ENCODE data around the gene GSK3B. TPM values are rescaled to one million over a fixed set of nuclear protein-coding genes. Genes with fewer than 3 reads are reported as not detected.

GSK3B gene
- total and polyA plus RNA-seq, 8 donors: 4.4 to 20.7 (median 11.2) TPM

DNA sequence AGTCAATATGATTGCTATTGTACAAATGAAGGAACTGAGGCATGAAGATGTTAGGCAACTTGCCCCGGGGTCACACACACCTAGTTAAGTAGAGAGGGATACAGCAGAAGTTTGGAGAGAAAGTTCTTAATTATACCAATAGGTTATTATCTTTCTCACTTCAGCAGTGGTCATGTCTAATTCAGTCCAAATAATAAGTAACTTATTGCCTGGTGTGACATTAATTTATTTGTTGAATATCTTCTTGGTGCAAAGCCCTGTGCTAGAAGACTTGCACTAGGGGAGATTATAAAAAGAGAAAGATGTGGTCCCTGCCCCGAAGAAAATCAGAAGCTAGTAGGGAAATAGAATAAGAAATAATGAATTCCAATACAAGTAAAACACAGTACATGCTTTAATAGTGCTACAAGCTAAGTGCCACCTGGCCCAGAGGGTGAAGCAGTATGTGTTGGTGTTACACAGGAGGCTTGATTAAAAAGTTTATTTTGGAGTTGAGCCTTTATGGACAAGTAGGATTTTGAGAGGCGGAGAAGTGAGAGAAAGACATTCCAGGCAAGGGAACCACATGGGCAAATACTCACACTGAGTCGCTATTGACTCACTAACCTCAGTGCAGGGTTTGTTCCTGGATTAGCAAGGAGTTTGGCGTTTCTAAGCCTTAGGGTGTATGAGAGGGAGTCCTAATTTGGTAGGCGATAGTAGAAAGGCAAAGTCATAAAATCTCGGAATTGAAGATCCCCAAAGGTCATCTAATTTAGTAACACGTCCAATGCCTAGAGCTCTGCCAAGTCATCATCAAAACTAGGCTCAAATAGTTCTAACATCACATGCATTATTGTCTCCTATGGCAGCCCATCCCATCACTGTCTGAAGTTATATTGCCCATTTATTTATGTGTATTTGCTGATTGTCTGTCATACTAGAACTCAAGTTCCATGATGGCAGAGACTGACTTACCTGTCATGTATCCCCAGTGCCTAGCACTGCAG, 19.2 kb upstream of the GSK3B start:
- Histone ChIP-seq H3K4me3 (no peak overlapping the region), H3K4me1 (peaks cover 7 to 14% (median 13%) of the 10 kb centered on the region in 3 donors), H3K36me3 (no peaks in the 10 kb centered on the region), H3K27me3 (no peaks in the 10 kb centered on the region), H3K9me3 (no peaks in the 10 kb centered on the region), H3K27ac (peak overlapping the region in 2 of 4 donors; percentile 19 to 57)
- intact Hi-C loops (cut with DNase I): no loop called here
- TF ChIP-seq, protein P1, sequence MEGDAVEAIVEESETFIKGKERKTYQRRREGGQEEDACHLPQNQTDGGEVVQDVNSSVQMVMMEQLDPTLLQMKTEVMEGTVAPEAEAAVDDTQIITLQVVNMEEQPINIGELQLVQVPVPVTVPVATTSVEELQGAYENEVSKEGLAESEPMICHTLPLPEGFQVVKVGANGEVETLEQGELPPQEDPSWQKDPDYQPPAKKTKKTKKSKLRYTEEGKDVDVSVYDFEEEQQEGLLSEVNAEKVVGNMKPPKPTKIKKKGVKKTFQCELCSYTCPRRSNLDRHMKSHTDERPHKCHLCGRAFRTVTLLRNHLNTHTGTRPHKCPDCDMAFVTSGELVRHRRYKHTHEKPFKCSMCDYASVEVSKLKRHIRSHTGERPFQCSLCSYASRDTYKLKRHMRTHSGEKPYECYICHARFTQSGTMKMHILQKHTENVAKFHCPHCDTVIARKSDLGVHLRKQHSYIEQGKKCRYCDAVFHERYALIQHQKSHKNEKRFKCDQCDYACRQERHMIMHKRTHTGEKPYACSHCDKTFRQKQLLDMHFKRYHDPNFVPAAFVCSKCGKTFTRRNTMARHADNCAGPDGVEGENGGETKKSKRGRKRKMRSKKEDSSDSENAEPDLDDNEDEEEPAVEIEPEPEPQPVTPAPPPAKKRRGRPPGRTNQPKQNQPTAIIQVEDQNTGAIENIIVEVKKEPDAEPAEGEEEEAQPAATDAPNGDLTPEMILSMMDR (IDR thresholded peaks at IDR 0.05): no peak
- ATAC-seq (peak; percentile 90 to 97 (median 94)), FAIRE-seq (no peak), DNase-seq (peak in 3 of 6 donors; percentile 20 to 46 (median 28))
- WGBS, 2 donors: 45 to 50% methylated on average over 8 of the region's 8 CpGs

DNA sequence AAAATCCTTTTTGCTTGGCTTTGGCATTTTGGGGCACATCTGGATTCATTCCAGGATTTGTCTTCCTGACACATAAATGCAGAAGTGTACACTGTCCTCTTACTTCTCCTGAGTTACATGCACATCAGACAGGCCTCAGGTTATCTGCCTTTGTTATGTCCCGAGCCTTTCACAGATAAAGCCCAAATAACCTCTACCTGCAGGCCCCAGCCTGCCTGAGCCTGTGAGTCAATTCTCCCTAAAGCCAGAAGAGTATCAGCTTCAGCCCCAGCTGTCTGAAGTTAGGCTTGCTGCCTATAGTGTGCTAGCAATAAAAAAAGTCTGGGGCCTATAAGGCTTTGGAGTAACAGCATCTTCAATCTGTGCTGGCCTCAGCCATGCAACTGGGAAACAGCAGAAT, 17.7 kb upstream of the GSK3B start:
- no peak for DNase-seq
- ATAC-seq: no peak
- 36 to 46% methylated on average over 1 of the region's 1 CpG for WGBS, 2 donors
- H3K4me3 ChIP-seq: no peak overlapping the region
- FAIRE-seq: no peak
- intact Hi-C loops (cut with DNase I): no loop called here
- H3K27ac ChIP-seq: no peak overlapping the region
- no peaks in the 10 kb centered on the region for H3K9me3 ChIP-seq
- H3K4me1 ChIP-seq: peaks cover 7 to 14% (median 13%) of the 10 kb centered on the region in 3 donors
- TF ChIP-seq, protein P1 (IDR thresholded peaks at IDR 0.05): no peak
- H3K27me3 ChIP-seq: no peaks in the 10 kb centered on the region
- H3K36me3 ChIP-seq: no peaks in the 10 kb centered on the region

DNA sequence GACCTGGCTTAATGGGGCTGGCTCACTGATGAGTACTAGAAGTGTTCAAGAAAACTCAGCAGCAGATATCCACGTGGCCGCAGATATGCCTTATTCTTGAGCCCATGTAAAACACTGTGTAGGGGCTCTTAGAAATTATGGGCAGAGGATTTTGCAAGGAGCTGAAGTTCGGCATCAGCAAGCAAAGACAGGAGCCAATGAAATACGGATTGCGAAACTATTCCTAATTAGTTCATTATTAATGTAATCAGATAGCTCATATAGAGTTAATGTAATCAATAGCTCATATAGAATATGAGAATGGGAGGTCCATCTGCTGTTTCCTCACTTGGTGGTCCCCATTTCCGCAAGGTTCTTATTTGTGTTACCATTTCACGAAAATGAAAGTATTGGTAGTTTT, 9.0 kb upstream of the GSK3B start:
- intact Hi-C loops (cut with DNase I): no loop called here
- ATAC-seq (no peak), DNase-seq (no peak), FAIRE-seq (no peak)
- Histone ChIP-seq H3K27me3 (no peaks in the 10 kb centered on the region), H3K4me1 (peaks cover 0 to 10% (median 3%) of the 10 kb centered on the region in 3 donors), H3K9me3 (no peaks in the 10 kb centered on the region), H3K27ac (no peak overlapping the region), H3K36me3 (no peaks in the 10 kb centered on the region), H3K4me3 (no peak overlapping the region)
- WGBS, 2 donors: 87 to 92% methylated on average over 7 of the region's 7 CpGs
- TF ChIP-seq, protein P1 (IDR thresholded peaks at IDR 0.05): no peak

DNA sequence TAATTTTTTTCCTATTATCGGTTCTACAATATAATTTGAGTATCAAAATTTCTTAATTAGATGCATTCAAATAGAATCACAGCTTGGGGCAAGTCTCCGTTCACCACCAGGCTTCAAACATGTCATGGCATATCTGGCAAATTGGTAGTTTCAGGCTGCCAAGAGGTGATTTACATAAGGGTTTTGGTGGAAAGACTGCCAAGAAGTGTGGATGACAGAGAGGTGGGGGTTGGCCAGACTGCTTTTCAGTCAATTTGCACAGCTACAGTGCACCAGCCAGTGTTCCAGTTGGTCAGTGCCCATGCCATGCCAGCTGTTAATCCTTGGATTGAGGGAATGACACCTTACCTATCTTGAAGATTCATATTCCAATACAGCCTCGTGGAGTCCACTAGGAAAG, 8.4 kb upstream of the GSK3B start:
- peaks cover 3 to 16% (median 8%) of the 10 kb centered on the region in 3 donors for H3K4me1 ChIP-seq
- FAIRE-seq (no peak), ATAC-seq (peak; percentile 94 to 98 (median 96)), DNase-seq (peak in 4 of 6 donors; percentile 48 to 72 (median 70))
- H3K27ac ChIP-seq: no peak overlapping the region
- TF ChIP-seq, protein P1 (IDR thresholded peaks at IDR 0.05): no peak
- no peaks in the 10 kb centered on the region for H3K36me3 ChIP-seq
- WGBS, 2 donors: 33 to 35% methylated on average over 3 of the region's 3 CpGs
- no peaks in the 10 kb centered on the region for H3K27me3 ChIP-seq
- intact Hi-C loops (cut with DNase I): no loop called here
- no peak overlapping the region for H3K4me3 ChIP-seq
- H3K9me3 ChIP-seq: no peaks in the 10 kb centered on the region

DNA sequence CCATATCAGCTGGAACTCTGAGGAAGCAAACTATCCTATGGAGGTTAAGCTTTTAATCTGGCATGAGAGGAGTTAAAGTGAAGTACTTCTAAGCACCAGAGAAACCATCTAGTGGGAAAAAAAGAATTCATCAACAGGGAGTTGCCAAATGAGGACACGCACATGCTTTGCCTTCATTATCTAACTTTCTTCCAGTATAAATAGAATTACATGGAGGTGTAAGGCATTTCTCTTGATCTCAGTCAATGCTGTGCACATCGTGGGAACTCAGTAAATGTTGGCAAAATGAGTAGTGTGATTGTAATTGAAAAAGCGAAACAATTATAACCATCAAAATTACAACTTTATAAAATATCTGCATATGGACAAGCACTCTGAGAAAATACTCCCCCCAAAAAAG, 8.0 kb upstream of the GSK3B start:
- no peak overlapping the region for H3K4me3 ChIP-seq
- no peaks in the 10 kb centered on the region for H3K9me3 ChIP-seq
- peaks cover 7 to 21% (median 11%) of the 10 kb centered on the region in 3 donors for H3K4me1 ChIP-seq
- WGBS, 2 donors: 46 to 48% methylated on average over 3 of the region's 3 CpGs
- ATAC-seq (peak in 1 of 4 donors; percentile 15), DNase-seq (no peak), FAIRE-seq (no peak)
- H3K27me3 ChIP-seq: no peaks in the 10 kb centered on the region
- no peak overlapping the region for H3K27ac ChIP-seq
- no peaks in the 10 kb centered on the region for H3K36me3 ChIP-seq
- TF ChIP-seq, protein P1 (IDR thresholded peaks at IDR 0.05): no peak
- intact Hi-C loops (cut with DNase I): no loop called here

Data from pancreas (tissue), 10 donors.